Chondrocyte (in vitro differentiated cells): ENCODE data around the gene ADAM23. TPM values are rescaled to one million over a fixed set of nuclear protein-coding genes. Genes with fewer than 3 reads are reported as not detected.

ENCODE experiments used
- DNase-seq: peaks from one replicate; pipeline ENCODE4 v3.0.0; 2021; ENCODE audit warnings: mixed read lengths, low spot score
- H3K27ac Mint-ChIP-seq: one replicate; pipeline ENCODE4 v1.8.0; 2021; ENCODE audit warnings: mild to moderate bottlenecking, moderate library complexity, mixed read lengths; ENCODE audit not compliant: unreplicated experiment
- H3K27me3 Mint-ChIP-seq: 2 replicates; pipeline ENCODE4 v1.8.0; 2021; ENCODE audit warnings: low read depth, mixed read lengths
- H3K36me3 Mint-ChIP-seq: 2 replicates; pipeline ENCODE4 v1.8.0; 2021; ENCODE audit warnings: low read depth, mixed read lengths
- H3K4me1 Mint-ChIP-seq: 2 replicates; pipeline ENCODE4 v1.8.0; 2021; ENCODE audit warnings: low read depth, mild to moderate bottlenecking, mixed read lengths
- H3K4me3 Mint-ChIP-seq: one replicate; pipeline ENCODE4 v1.8.0; 2021; ENCODE audit warnings: mild to moderate bottlenecking, moderate library complexity, mixed read lengths; ENCODE audit not compliant: unreplicated experiment
- H3K9me3 Mint-ChIP-seq: 2 replicates; pipeline ENCODE4 v1.8.0; 2021; ENCODE audit warnings: low read depth, mixed read lengths
- CTCF ChIP-seq: fragments of 200-600 bp; sonication (generic); IDR thresholded peaks from 2 replicates; pipeline ENCODE4 v1.5.0; 2021; ENCODE audit warnings: antibody characterized with exemption, mild to moderate bottlenecking, moderate library complexity
- total RNA-seq: library from RNA; stranded (reverse); gene quantifications from 3 replicates; pipeline ENCODE4 v1.2.1, GENCODE V29; 2021

Gene ADAM23
- total RNA-seq, 1 donor from 2014 or later = 22.7 TPM

- Mint-ChIP-seq H3K4me3 (peak overlapping the region; percentile 88), H3K36me3 (no peaks in the 10 kb centered on the region), H3K9me3 (no peaks in the 10 kb centered on the region), H3K4me1 (peaks cover 20% of the 10 kb centered on the region), H3K27ac (peak overlapping the region; percentile 18), H3K27me3 (peaks cover 6% of the 10 kb centered on the region)
- peak; percentile 45 for TF ChIP-seq CTCF
- DNase-seq = no peak
Measured at GRCh38 chr2:206443735-206444527, 599 bp downstream of the ADAM23 start.

GRCh38 chr2:206445948-206446347 is 2.6 kb downstream of the ADAM23 start:
- peaks cover 20% of the 10 kb centered on the region for H3K4me1 Mint-ChIP-seq
- DNase-seq = no peak
- no peaks in the 10 kb centered on the region for H3K9me3 Mint-ChIP-seq
- TF ChIP-seq CTCF = no peak
- H3K27me3 Mint-ChIP-seq = peaks cover 6% of the 10 kb centered on the region
- no peak overlapping the region for H3K4me3 Mint-ChIP-seq
- no peaks in the 10 kb centered on the region for H3K36me3 Mint-ChIP-seq
- H3K27ac Mint-ChIP-seq = no peak overlapping the region

- H3K36me3 Mint-ChIP-seq = peaks cover 1% of the 10 kb centered on the region
- no peaks in the 10 kb centered on the region for H3K27me3 Mint-ChIP-seq
- H3K9me3 Mint-ChIP-seq = no peaks in the 10 kb centered on the region
- H3K4me1 Mint-ChIP-seq = peaks cover 9% of the 10 kb centered on the region
- no peak for DNase-seq
- no peak overlapping the region for H3K27ac Mint-ChIP-seq
- H3K4me3 Mint-ChIP-seq = no peak overlapping the region
- TF ChIP-seq CTCF = no peak
Measured at GRCh38 chr2:206452242-206452641, 8.9 kb downstream of the ADAM23 start.

- peaks cover 1% of the 10 kb centered on the region for H3K36me3 Mint-ChIP-seq
- no peak overlapping the region for H3K4me3 Mint-ChIP-seq
- no peak overlapping the region for H3K27ac Mint-ChIP-seq
- H3K9me3 Mint-ChIP-seq = no peaks in the 10 kb centered on the region
- no peak for DNase-seq
- TF ChIP-seq CTCF = no peak
- H3K4me1 Mint-ChIP-seq = peaks cover 5% of the 10 kb centered on the region
- no peaks in the 10 kb centered on the region for H3K27me3 Mint-ChIP-seq
Measured at GRCh38 chr2:206452750-206453149, 9.4 kb downstream of the ADAM23 start.

- Mint-ChIP-seq H3K9me3 (peaks cover 4% of the 10 kb centered on the region), H3K4me3 (no peak overlapping the region), H3K27me3 (no peaks in the 10 kb centered on the region), H3K4me1 (peaks cover 5% of the 10 kb centered on the region), H3K36me3 (peaks cover 3% of the 10 kb centered on the region), H3K27ac (no peak overlapping the region)
- TF ChIP-seq CTCF = no peak
- no peak for DNase-seq
Measured at GRCh38 chr2:206456078-206456754, 12.9 kb downstream of the ADAM23 start.
